SU-DHL-6 (cell line): ENCODE results near the gene FBLN7.

Experiments used
- CTCF ChIP-seq: fragments of 200-600 bp; sonication (generic); IDR thresholded peaks from one replicate; pipeline ENCODE4 v1.5.1; 2017; ENCODE audit warnings: antibody characterized with exemption, mild to moderate bottlenecking, low read length, moderate library complexity; ENCODE audit not compliant: insufficient read depth, poor library complexity, severe bottlenecking
- EZH2phosphoT487 ChIP-seq: fragments of 200-600 bp; sonication (generic), shearing (Covaris generic); conservative IDR thresholded peaks from 2 replicates; pipeline ENCODE4 v1.6.1; 2018; ENCODE audit warnings: mild to moderate bottlenecking, antibody characterized with exemption, low read length, moderate library complexity, mixed read lengths

DNA sequence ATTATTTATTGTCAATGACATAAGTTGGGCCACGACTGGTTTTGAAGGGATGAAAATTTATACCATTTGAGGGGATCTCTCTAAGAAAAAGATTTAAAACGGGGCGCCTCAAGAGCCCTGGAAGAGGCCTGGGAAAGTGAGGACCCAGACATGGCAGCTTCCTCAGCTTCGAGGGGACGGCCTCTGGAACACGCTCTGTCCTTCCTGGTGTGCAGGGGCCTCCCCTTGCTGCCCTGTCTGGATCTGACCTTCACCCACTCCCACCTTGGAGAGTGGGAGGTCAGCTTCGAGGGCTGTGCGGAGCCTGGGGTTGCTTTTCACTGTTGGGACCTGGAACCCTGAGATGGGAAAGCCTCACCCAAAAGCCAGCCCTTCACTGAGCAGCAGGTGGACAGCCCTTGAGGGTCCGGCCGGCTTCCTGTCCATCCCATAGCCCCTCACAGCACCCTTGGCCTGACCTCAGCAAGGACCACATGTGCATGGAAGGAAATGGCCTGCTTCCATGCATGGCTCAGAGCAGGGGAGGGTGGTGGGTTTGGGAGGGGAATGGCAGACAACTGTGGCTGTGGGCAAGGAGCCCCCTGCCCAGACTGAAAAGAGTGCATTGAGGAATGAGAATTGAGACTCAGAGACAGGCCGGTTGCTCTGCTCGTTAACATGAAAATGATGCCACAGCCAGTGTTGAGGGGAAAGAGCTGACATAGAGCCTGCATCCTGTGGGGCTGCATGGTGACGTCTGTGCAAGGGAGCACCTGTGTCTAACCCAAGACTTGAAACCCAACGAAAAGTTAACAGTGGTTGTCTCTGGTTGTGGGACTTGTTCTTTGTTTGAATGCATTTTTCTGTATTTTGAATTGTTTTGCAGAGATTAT is 16.3 kb downstream of the FBLN7 start:
- TF ChIP-seq CTCF (no peak), EZH2phosphoT487 (no peak)
